Measurements from ENCODE around the gene FOXM1.
A peak's percentile ranks its signal among the peaks of the same experiment; 100 is the strongest.

The FOXM1 gene

DNA sequence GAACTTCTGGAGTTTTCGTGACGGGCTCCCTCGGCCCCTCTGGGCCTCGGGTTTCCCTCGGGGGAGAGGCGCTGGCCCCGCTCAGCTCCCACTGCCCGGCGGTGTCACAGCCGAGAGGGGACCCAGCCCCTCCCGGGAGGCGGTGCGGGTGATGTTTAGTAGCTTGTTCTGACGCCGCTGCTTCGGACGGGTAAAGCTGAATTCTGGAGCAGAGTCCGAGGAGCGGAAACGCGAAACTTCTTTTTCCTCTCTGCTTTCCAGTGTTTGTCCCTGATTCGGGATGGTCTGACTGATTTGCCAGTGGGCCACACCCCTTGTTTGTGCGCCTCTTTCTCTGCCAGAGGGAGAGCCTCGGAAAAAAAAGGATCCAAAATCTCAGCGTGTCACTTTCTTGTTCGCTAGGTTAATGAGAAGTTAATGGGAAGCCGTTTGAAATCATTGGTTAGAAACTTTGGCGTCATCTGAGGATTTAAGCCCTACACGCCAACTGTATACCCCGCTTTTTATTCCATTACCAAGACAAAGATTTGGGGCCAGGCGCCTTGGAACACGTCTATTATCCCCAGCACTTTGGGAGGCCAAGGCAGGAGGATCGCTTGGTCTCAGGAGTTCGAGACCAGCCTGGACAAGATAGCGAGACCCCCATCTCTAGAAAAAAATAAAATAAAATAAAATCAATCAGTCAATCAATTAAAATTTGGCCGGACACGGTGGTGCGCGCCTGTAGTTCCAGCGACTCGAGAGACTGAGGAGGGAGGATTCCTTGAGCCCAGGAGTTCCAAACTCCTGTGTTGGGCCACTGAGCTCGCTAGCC, 14.5 kb upstream of the FOXM1 start:
- peaks cover 13% of the 10 kb centered on the region for H3K36me3 ChIP-seq (ENCODE audit: insufficient read depth, low read length)
- peak overlapping the region; percentile 84 for H3K4me3 ChIP-seq
- no peak for DNase-seq (ENCODE audit: low read depth, low spot score)
- TF ChIP-seq EZH2 (IDR thresholded peaks at IDR 0.05) (no peak), FOXP2 (optimal IDR thresholded peaks at IDR 0.05; ENCODE audit: control extremely low read depth, extremely low read length, insufficient read depth) (no peak), POLR2AphosphoS5 (IDR thresholded peaks at IDR 0.05; ENCODE audit: borderline replicate concordance, low read depth, low read length) (no peak)
- H3K27ac ChIP-seq = peak overlapping the region; percentile 27; the same call in 1 of the 2 replicates
- peak overlapping the region; percentile 79 for H3K9ac ChIP-seq (ENCODE audit: insufficient read length)
- H3K9me3 ChIP-seq (ENCODE audit: low read depth, low read length) = no peaks in the 10 kb centered on the region

GRCh38 chr12:2890388-2891239, 13.6 kb upstream of the FOXM1 start, which contains the start of gene TULP3:
Gene TULP3 (plus strand): TSS chr12:2890891. CDS start chr12:2890948, 57 bp downstream.
- Histone ChIP-seq H3K36me3 (ENCODE audit: insufficient read depth, low read length) (peaks cover 17% of the 10 kb centered on the region), H3K9ac (ENCODE audit: insufficient read length) (peak within 1 kb of the TSS; percentile 84), H3K4me3 (peak within 1 kb of the TSS; percentile 84), H3K27ac (peak within 1 kb of the TSS; percentile 72; the same call in 1 of the 2 replicates), H3K9me3 (ENCODE audit: low read depth, low read length) (no peaks in the 10 kb centered on the region)
- TF ChIP-seq FOXP2 (optimal IDR thresholded peaks at IDR 0.05; ENCODE audit: control extremely low read depth, extremely low read length, insufficient read depth) (no peak), EZH2 (IDR thresholded peaks at IDR 0.05) (no peak), POLR2AphosphoS5 (IDR thresholded peaks at IDR 0.05; ENCODE audit: borderline replicate concordance, low read depth, low read length) (peak; percentile 91)
- peak; percentile 79 for DNase-seq (ENCODE audit: low read depth, low spot score)

DNA sequence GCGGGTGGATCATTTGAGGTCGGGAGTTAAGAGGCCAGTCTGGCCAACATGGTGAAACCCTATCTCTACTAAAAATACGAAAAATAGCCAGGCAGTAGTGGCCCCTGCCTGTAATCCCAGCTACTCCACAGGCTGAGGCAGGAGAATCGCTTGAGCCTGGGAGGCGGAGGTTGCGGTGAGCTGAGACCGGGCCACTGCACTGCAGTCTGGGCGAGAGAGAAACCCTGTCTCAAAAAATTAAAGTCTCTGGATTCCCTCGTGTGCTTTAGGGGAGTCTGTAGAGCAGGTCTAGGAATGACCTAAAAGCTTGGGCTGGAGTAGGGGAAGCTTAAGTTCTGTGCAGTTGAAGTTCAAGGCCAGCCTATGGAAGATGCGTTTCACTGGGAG, 13.0 kb upstream of the FOXM1 start:
- Histone ChIP-seq H3K9ac (ENCODE audit: insufficient read length) (peak overlapping the region; percentile 84), H3K9me3 (ENCODE audit: low read depth, low read length) (no peaks in the 10 kb centered on the region), H3K27ac (peak overlapping the region; percentile 72; the same call in 1 of the 2 replicates), H3K4me3 (peak overlapping the region; percentile 84), H3K36me3 (ENCODE audit: insufficient read depth, low read length) (peaks cover 19% of the 10 kb centered on the region)
- DNase-seq (ENCODE audit: low read depth, low spot score) = no peak
- TF ChIP-seq FOXP2 (optimal IDR thresholded peaks at IDR 0.05; ENCODE audit: control extremely low read depth, extremely low read length, insufficient read depth) = no peak
- TF ChIP-seq EZH2 (IDR thresholded peaks at IDR 0.05) = no peak
- no peak for TF ChIP-seq POLR2AphosphoS5 (IDR thresholded peaks at IDR 0.05; ENCODE audit: borderline replicate concordance, low read depth, low read length)

DNA sequence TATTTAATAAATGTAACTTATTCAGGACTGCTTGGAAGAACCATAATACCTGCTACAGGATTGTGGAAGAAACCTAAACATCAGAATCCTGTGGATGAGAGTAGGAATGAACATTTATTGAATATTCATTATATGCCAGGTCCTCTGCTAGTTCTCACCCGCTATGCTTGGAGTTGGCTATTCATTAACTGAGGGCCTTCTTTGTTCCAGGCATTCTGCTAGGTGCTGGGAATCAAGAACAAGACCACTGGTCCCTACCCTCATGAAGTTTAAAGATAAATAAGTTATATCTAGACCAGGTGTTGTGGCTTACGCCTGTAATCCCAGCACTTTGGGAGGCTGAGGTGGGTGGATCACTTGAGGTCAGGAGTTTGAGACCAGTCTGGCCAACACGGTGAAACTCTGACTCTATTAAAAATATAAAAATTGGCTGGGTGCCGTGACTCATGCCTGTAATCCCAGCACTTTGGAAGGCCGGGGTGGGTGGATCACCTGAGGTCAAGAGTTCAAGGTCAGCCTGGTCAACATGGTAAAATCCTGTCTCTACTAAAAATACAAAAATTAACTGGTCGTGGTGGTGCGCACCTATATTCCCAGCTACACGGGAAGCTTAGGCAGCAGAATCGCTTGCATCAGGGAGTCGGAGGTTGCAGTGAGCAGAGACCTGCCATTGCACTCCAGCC, 9.9 kb upstream of the FOXM1 start:
- Histone ChIP-seq H3K4me3 (no peak overlapping the region), H3K27ac (no peak overlapping the region), H3K9me3 (ENCODE audit: low read depth, low read length) (no peaks in the 10 kb centered on the region)

DNA sequence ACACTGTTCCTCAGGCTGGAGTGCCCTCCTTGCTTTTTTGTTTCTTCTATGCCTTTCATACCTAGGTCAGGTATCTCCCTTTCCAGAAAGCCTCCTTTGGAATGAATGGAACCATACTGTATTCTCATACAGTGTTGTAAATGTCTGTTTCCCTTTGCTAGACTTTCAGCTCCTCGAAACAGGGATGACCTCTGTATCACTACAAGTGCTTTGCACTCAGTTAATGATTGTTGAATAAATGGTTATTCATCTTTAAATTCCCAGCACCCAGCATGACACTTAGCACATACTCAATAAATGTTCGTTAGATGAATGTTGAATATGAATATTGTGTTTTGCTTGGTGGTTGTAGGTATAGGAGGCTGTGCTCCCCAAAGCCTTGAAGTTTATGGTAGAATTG, 7.8 kb upstream of the FOXM1 start:
- no peak for DNase-seq (ENCODE audit: low read depth, low spot score)
- Histone ChIP-seq H3K9me3 (ENCODE audit: low read depth, low read length) (no peaks in the 10 kb centered on the region), H3K27ac (peak overlapping the region; percentile 50; the same call in 1 of the 2 replicates), H3K36me3 (ENCODE audit: insufficient read depth, low read length) (peaks cover 31% of the 10 kb centered on the region), H3K9ac (ENCODE audit: insufficient read length) (no peak overlapping the region), H3K4me3 (no peak overlapping the region)
- TF ChIP-seq FOXP2 (optimal IDR thresholded peaks at IDR 0.05; ENCODE audit: control extremely low read depth, extremely low read length, insufficient read depth) (no peak), EZH2 (IDR thresholded peaks at IDR 0.05) (no peak), POLR2AphosphoS5 (IDR thresholded peaks at IDR 0.05; ENCODE audit: borderline replicate concordance, low read depth, low read length) (no peak)

More for the DNA sequence above, 9.9 kb upstream of the FOXM1 start:
- TF ChIP-seq POLR2AphosphoS5 (IDR thresholded peaks at IDR 0.05; ENCODE audit: borderline replicate concordance, low read depth, low read length) = no peak
- TF ChIP-seq FOXP2 (optimal IDR thresholded peaks at IDR 0.05; ENCODE audit: control extremely low read depth, extremely low read length, insufficient read depth) = no peak
- no peak for TF ChIP-seq EZH2 (IDR thresholded peaks at IDR 0.05)
- DNase-seq (ENCODE audit: low read depth, low spot score) = no peak
- Histone ChIP-seq H3K9ac (ENCODE audit: insufficient read length) (no peak overlapping the region), H3K36me3 (ENCODE audit: insufficient read depth, low read length) (peaks cover 23% of the 10 kb centered on the region)

- Histone ChIP-seq H3K9me3 (ENCODE audit: low read depth, low read length) (no peaks in the 10 kb centered on the region), H3K27ac (no peak overlapping the region), H3K9ac (ENCODE audit: insufficient read length) (no peak overlapping the region), H3K36me3 (ENCODE audit: insufficient read depth, low read length) (peaks cover 20% of the 10 kb centered on the region), H3K4me3 (no peak overlapping the region)
- no peak for DNase-seq (ENCODE audit: low read depth, low spot score)
- TF ChIP-seq FOXP2 (optimal IDR thresholded peaks at IDR 0.05; ENCODE audit: control extremely low read depth, extremely low read length, insufficient read depth) = no peak
Measured at GRCh38 chr12:2879853-2880252, 2.9 kb upstream of the FOXM1 start.

GRCh38 chr12:2877953-2878732, 1.2 kb upstream of the FOXM1 start:
- DNase-seq (ENCODE audit: low read depth, low spot score) = no peak
- H3K4me3 ChIP-seq = peak overlapping the region; percentile 100

More at GRCh38 chr12:2877953-2878732, 1.2 kb upstream of the FOXM1 start:
- Histone ChIP-seq H3K9ac (ENCODE audit: insufficient read length) (peak overlapping the region; percentile 97), H3K27ac (peak overlapping the region; percentile 88), H3K36me3 (ENCODE audit: insufficient read depth, low read length) (peaks cover 31% of the 10 kb centered on the region), H3K9me3 (ENCODE audit: low read depth, low read length) (no peaks in the 10 kb centered on the region)
- TF ChIP-seq POLR2AphosphoS5 (IDR thresholded peaks at IDR 0.05; ENCODE audit: borderline replicate concordance, low read depth, low read length) (no peak), EZH2 (IDR thresholded peaks at IDR 0.05) (no peak), FOXP2 (optimal IDR thresholded peaks at IDR 0.05; ENCODE audit: control extremely low read depth, extremely low read length, insufficient read depth) (no peak)

All from SK-N-MC (cell line).